HCT116 (cell line): ENCODE data around the gene PTBP3. TPM values are rescaled to one million over a fixed set of nuclear protein-coding genes. Genes with fewer than 3 reads are reported as not detected.

Experiments
- ATAC-seq: fragments of 200-7000 bp; cut with Tn5 transposase; 2 replicates; pipeline ENCODE4 v1.9.1; 2020; ENCODE audit warnings: mild to moderate bottlenecking, moderate library complexity
- BruUV-seq: library from RNA; stranded (reverse); fragments of 400-500 nt; replicated peaks from 2 replicates; lab custom pipeline; 2021; lab: Mats Ljungman, UMichigan
- CTCF ChIA-PET: fragments of 300-600 bp; sonication (Branson Sonifier 250); formaldehyde crosslinking; loops from one replicate; lab custom pipeline; 2021; ENCODE audit warnings: antibody characterized with exemption; lab: Charles Lee
- POLR2A ChIA-PET: fragments of 300-600, 350-600 bp; sonication (Branson Sonifier 250); formaldehyde crosslinking; loops from one replicate; lab custom pipeline; 2021; ENCODE audit warnings: antibody characterized with exemption; lab: Charles Lee
- RAD21 ChIA-PET, 2 experiments: fragments of 300-600 bp; sonication (Branson Sonifier 250); formaldehyde crosslinking; loops; one replicate each; lab custom pipeline; 2023; ENCODE audit warnings: low total read pairs in 2 of 2; ENCODE audit not compliant: uncharacterized antibody in 2 of 2, unreplicated experiment in 2 of 2, low non-redundant PET in 1 of 2; lab: Charles Lee
- DNase-seq: peaks from one replicate; pipeline ENCODE4 v3.0.0-alpha.2; 2010; ENCODE audit warnings: low read depth, low spot score
- H2AFZ ChIP-seq: fragments of 200-600 bp; shearing (Covaris generic), sonication (generic); 2 replicates; pipeline ENCODE4 v1.6.1; 2017; ENCODE audit warnings: low read depth, mixed run types, mixed read lengths, antibody characterized with exemption, low read length; ENCODE audit not compliant: poor library complexity, severe bottlenecking
- H3K27ac ChIP-seq: 2 replicates; pipeline ENCODE4 v1.5.1; 2012; ENCODE audit warnings: low read depth, low read length
- H3K27me3 ChIP-seq: fragments of 200-600 bp; sonication (generic); 2 replicates; pipeline ENCODE4 v1.6.1; 2016; ENCODE audit warnings: mixed run types, low read length, mixed read lengths; ENCODE audit not compliant: insufficient read depth
- H3K36me3 ChIP-seq, 2 experiments: fragments of 200-500 bp in 1 of 2; fragments of 200-600 bp in 1 of 2; sonication (Bioruptor generic) in 1 of 2; sonication (generic) in 1 of 2; 2 replicates each; pipeline versions ENCODE4 v1.5.1 to v1.6.1; 2014 to 2016; ENCODE audit warnings: low read length in 2 of 2, inconsistent platforms in 1 of 2, mixed read lengths in 1 of 2, mixed run types in 1 of 2; ENCODE audit not compliant: insufficient read depth in 2 of 2, control insufficient read depth in 1 of 2
- H3K4me1 ChIP-seq, 2 experiments: fragments of 200-600 bp in 1 of 2; sonication (generic) in 1 of 2; 2 replicates each; pipeline versions ENCODE4 v1.5.1 to v1.6.1; 2012 to 2017; ENCODE audit warnings: low read length in 2 of 2, inconsistent platforms in 1 of 2, mild to moderate bottlenecking in 1 of 2, mixed read lengths in 1 of 2, mixed run types in 1 of 2, moderate library complexity in 1 of 2; ENCODE audit not compliant: insufficient read depth in 2 of 2, control insufficient read depth in 1 of 2
- H3K4me2 ChIP-seq: fragments of 200-600 bp; sonication (generic); 2 replicates; pipeline ENCODE4 v1.6.1; 2017; ENCODE audit warnings: mixed run types, low read length, mixed read lengths
- H3K4me3 ChIP-seq, 2 experiments: fragments of 200-600 bp in 1 of 2; sonication (generic) in 1 of 2; replicated peaks in 1 of 2; 2 replicates each; pipeline ENCODE4 v1.5.1; 2011 to 2016; ENCODE audit warnings: low read length in 2 of 2, control low read depth in 1 of 2, low read depth in 1 of 2, mild to moderate bottlenecking in 1 of 2, mixed read lengths in 1 of 2, mixed run types in 1 of 2
- H3K79me2 ChIP-seq: fragments of 200-600 bp; sonication (generic); 2 replicates; pipeline ENCODE4 v1.6.1; 2017; ENCODE audit warnings: mild to moderate bottlenecking, mixed run types, low read length, moderate library complexity, mixed read lengths; ENCODE audit not compliant: insufficient read depth
- H3K9ac ChIP-seq: fragments of 200-600 bp; sonication (generic); 2 replicates; pipeline ENCODE4 v1.6.1; 2016; ENCODE audit warnings: low read length, mixed read lengths
- H3K9me2 ChIP-seq: fragments of 200-600 bp; sonication (generic), shearing (Covaris generic); 2 replicates; pipeline ENCODE4 v1.6.1; 2017; ENCODE audit warnings: mixed run types, mild to moderate bottlenecking, moderate library complexity; ENCODE audit not compliant: insufficient read depth
- H3K9me3 ChIP-seq, 2 experiments: fragments of 200-500 bp in 1 of 2; fragments of 200-600 bp in 1 of 2; sonication (Bioruptor generic) in 1 of 2; sonication (generic) in 1 of 2; 2 replicates each; pipeline ENCODE4 v1.6.1; 2014 to 2017; ENCODE audit warnings: low read length in 2 of 2, mixed read lengths in 2 of 2, inconsistent platforms in 1 of 2, low read depth in 1 of 2, mild to moderate bottlenecking in 1 of 2, mixed run types in 1 of 2, moderate library complexity in 1 of 2; ENCODE audit not compliant: control insufficient read depth in 1 of 2, insufficient read depth in 1 of 2
- H4K20me1 ChIP-seq: fragments of 200-600 bp; sonication (generic), shearing (Covaris generic); 2 replicates; pipeline ENCODE4 v1.6.1; 2017; ENCODE audit warnings: mixed run types, mild to moderate bottlenecking, moderate library complexity; ENCODE audit not compliant: insufficient read depth
- CBX3 ChIP-seq: IDR thresholded peaks from 2 replicates; pipeline ENCODE4 v1.6.1; 2012; ENCODE audit warnings: low read depth
- CEBPB ChIP-seq: IDR thresholded peaks from 2 replicates; pipeline ENCODE4 v1.6.1; 2012; ENCODE audit warnings: low read depth
- CTCF ChIP-seq, 3 experiments: fragments of 200-600 bp in 1 of 3; sonication (generic) in 1 of 3; IDR thresholded peaks in 2 of 3; conservative IDR thresholded peaks in 1 of 3; 2 replicates each; pipeline ENCODE4 v1.5.1; 2012 to 2017; ENCODE audit warnings: low read depth in 2 of 3, low read length in 2 of 3, antibody characterized with exemption in 1 of 3, borderline replicate concordance in 1 of 3, control low read depth in 1 of 3, mild to moderate bottlenecking in 1 of 3, mixed read lengths in 1 of 3, mixed run types in 1 of 3, moderate library complexity in 1 of 3; ENCODE audit not compliant: insufficient read depth in 1 of 3
- EGR1 ChIP-seq: IDR thresholded peaks from 2 replicates; pipeline ENCODE4 v1.6.1; 2012; ENCODE audit warnings: low read depth
- ELF1 ChIP-seq: IDR thresholded peaks from 2 replicates; pipeline ENCODE4 v1.6.1; 2012; ENCODE audit warnings: low read depth, borderline replicate concordance
- EZH2 ChIP-seq: fragments of 200-600 bp; sonication (generic); IDR thresholded peaks from 2 replicates; pipeline ENCODE4 v1.6.1; 2017; ENCODE audit warnings: antibody characterized with exemption, mixed run types
- EZH2phosphoT487 ChIP-seq: fragments of 200-600 bp; IDR thresholded peaks from 2 replicates; pipeline ENCODE4 v1.6.1; 2018; ENCODE audit warnings: antibody characterized with exemption, borderline replicate concordance
- JUND ChIP-seq: IDR thresholded peaks from 2 replicates; pipeline ENCODE4 v1.6.1; 2012
- POLR2A ChIP-seq: IDR thresholded peaks from 2 replicates; pipeline ENCODE4 v1.7.0; 2011; ENCODE audit warnings: borderline replicate concordance; ENCODE audit not compliant: insufficient read depth, insufficient read length; ENCODE audit errors: extremely low read depth
- POLR2AphosphoS5 ChIP-seq: IDR thresholded peaks from 2 replicates; pipeline ENCODE4 v1.6.1; 2011; ENCODE audit warnings: mild to moderate bottlenecking, low read depth, low read length, moderate library complexity
- RAD21 ChIP-seq: IDR thresholded peaks from 2 replicates; pipeline ENCODE4 v1.6.1; 2012; ENCODE audit warnings: low read depth, mild to moderate bottlenecking
- SP1 ChIP-seq: IDR thresholded peaks from 2 replicates; pipeline ENCODE4 v1.6.1; 2012; ENCODE audit warnings: low read depth
- TCF7L2 ChIP-seq: IDR thresholded peaks from 2 replicates; pipeline ENCODE4 v1.7.0; 2011; ENCODE audit warnings: borderline replicate concordance, inconsistent platforms; ENCODE audit not compliant: insufficient read depth, insufficient read length; ENCODE audit errors: extremely low read depth
- YY1 ChIP-seq: IDR thresholded peaks from 2 replicates; pipeline ENCODE4 v1.6.1; 2011; ENCODE audit warnings: low read length, low read depth, moderate library complexity, mild to moderate bottlenecking; ENCODE audit not compliant: insufficient replicate concordance; ENCODE audit errors: extremely low read depth
- ZFX ChIP-seq: fragments of 450-650 bp; IDR thresholded peaks from 2 replicates; pipeline ENCODE4 v1.6.1; 2017
- intact Hi-C: fragments of 100-400 bp; cut with micrococcal nuclease; formaldehyde crosslinking; loops from 2 replicates; pipeline ENCODE4 v1.10.0; 2022
- total RNA-seq: library from RNA; stranded (reverse); gene quantifications from one replicate; pipeline ENCODE4 v1.2.1, GENCODE V29; 2021; ENCODE audit not compliant: unreplicated experiment

PTBP3 gene
- total RNA-seq, 1 experiment from 2014 or later, result 102 TPM

- POLR2A ChIA-PET, result no interaction called here
- no peak for ATAC-seq
- CTCF ChIA-PET, result no interaction called here
Measured at GRCh38 chr9:112301420-112301819, 32.0 kb downstream of the PTBP3 start.

GRCh38 chr9:112299514-112299913 is 33.9 kb downstream of the PTBP3 start:
- ATAC-seq, result peak; percentile 54

More at GRCh38 chr9:112301420-112301819, 32.0 kb downstream of the PTBP3 start:
- Histone ChIP-seq H3K79me2 (peaks cover 85% of the 10 kb centered on the region), H3K9me2 (no peaks in the 10 kb centered on the region), H3K4me3 (no peak overlapping the region), H3K36me3 (no peaks in the 10 kb centered on the region), H2AFZ (no peak overlapping the region), H3K4me2 (no peak overlapping the region)
- intact Hi-C loops, result no loop called here
- no TSS peak for BruUV-seq
- TF ChIP-seq RAD21 (no peak), CTCF (IDR thresholded peaks at IDR 0.05 in 2 of 3, conservative IDR thresholded peaks at IDR 0.05 in 1 of 3; ENCODE audit: borderline replicate concordance in 1 of 3, insufficient read depth in 1 of 3, low read depth in 2 of 3, low read length in 2 of 3) (no peak), CEBPB (no peak), CBX3 (no peak)
- TF ChIP-seq, all 23 proteins: peak for 0
- H4K20me1 ChIP-seq, result 0 out of 2 replicates have a peak, but pooled peaks cover 6% of the 10 kb centered on the region
- H3K9me3 ChIP-seq, result no peaks in the 10 kb centered on the region
- no peak overlapping the region for H3K27ac ChIP-seq
- peaks cover 0 to 9% of the 10 kb centered on the region in 2 experiments; a peak in 1 of 4 replicates for H3K4me1 ChIP-seq
- RAD21 ChIA-PET, result no interaction called here
- DNase-seq, result no peak
- H3K9ac ChIP-seq, result no peak overlapping the region
- H3K27me3 ChIP-seq, result no peaks in the 10 kb centered on the region

More at GRCh38 chr9:112299514-112299913, 33.9 kb downstream of the PTBP3 start:
- TF ChIP-seq EZH2phosphoT487 (no peak), SP1 (no peak), TCF7L2 (no peak), POLR2A (no peak), RAD21 (no peak), JUND (no peak), CTCF (IDR thresholded peaks at IDR 0.05 in 2 of 3, conservative IDR thresholded peaks at IDR 0.05 in 1 of 3; ENCODE audit: borderline replicate concordance in 1 of 3, insufficient read depth in 1 of 3, low read depth in 2 of 3, low read length in 2 of 3) (no peak), EZH2 (no peak), ZFX (no peak), YY1 (no peak), POLR2AphosphoS5 (no peak), ELF1 (no peak), EGR1 (no peak)
- Histone ChIP-seq H3K9ac (no peak overlapping the region), H2AFZ (no peak overlapping the region), H3K9me2 (no peaks in the 10 kb centered on the region), H3K27ac (no peak overlapping the region), H3K9me3 (no peaks in the 10 kb centered on the region), H3K36me3 (no peaks in the 10 kb centered on the region), H4K20me1 (0 out of 2 replicates have a peak, but pooled peaks cover 6% of the 10 kb centered on the region), H3K4me2 (no peak overlapping the region; the same call in 1 of the 2 replicates), H3K27me3 (no peaks in the 10 kb centered on the region), H3K79me2 (peaks cover 88% of the 10 kb centered on the region), H3K4me1 (peaks cover 0 to 9% of the 10 kb centered on the region in 2 experiments; a peak in 1 of 4 replicates), H3K4me3 (no peak overlapping the region)
- POLR2A ChIA-PET, result no interaction called here
- no peak for DNase-seq
- RAD21 ChIA-PET, result no interaction called here
- intact Hi-C loops, result no loop called here
- BruUV-seq, result no TSS peak
- CTCF ChIA-PET, result no interaction called here
